B cell (primary cell): Measurements from ENCODE around the gene CASP2. TPM values are rescaled to one million over a fixed set of nuclear protein-coding genes. Genes with fewer than 3 reads are reported as not detected.
"Not testable (repeated sequence)": the region's sequence is repeated elsewhere in the genome, so short reads cannot be mapped to it uniquely, and the experiment has no call there.

ENCODE experiments used
- ATAC-seq: fragments of 200-7000 bp; cut with Tn5 transposase; one replicate; pipeline ENCODE4 v1.10.0; 2021; ENCODE audit warnings: low read depth, mild to moderate bottlenecking, moderate number of reproducible peaks, moderate library complexity
- CTCF ChIA-PET: fragments of 350-600 bp; sonication (Branson Sonifier 250); formaldehyde crosslinking; loops from one replicate; lab custom pipeline; 2021; ENCODE audit warnings: antibody characterized with exemption, inconsistent platforms; lab: Charles Lee
- POLR2A ChIA-PET: fragments of 350-600 bp; sonication (Branson Sonifier 250); formaldehyde crosslinking; loops from one replicate; lab custom pipeline; 2021; ENCODE audit warnings: antibody characterized with exemption; lab: Charles Lee
- DNase-seq: peaks from one replicate; pipeline ENCODE4 v3.0.0; 2013
- H2AFZ ChIP-seq: 2 replicates; pipeline ENCODE4 v1.6.1; 2012; ENCODE audit warnings: mild to moderate bottlenecking, low read depth, low read length; ENCODE audit not compliant: insufficient read depth, poor library complexity, severe bottlenecking
- H3K27ac ChIP-seq, 2 donors: 1 replicate in 1 of 2; 2 replicates in 1 of 2; pipeline ENCODE4 v1.5.1; 2012 to 2013; ENCODE audit warnings: low read length in 2 of 2, mild to moderate bottlenecking in 2 of 2, moderate library complexity in 1 of 2
- H3K27me3 ChIP-seq, 4 experiments: fragments of 200-600 bp in 1 of 4; sonication (generic) in 1 of 4; replicated peaks in 1 of 4; 1 replicate in 2 of 4; 2 replicates in 2 of 4; pipeline versions ENCODE4 v1.6.1 to v1.7.0; 2013 to 2016; ENCODE audit warnings: low read length in 3 of 4, mild to moderate bottlenecking in 2 of 4, mixed read lengths in 1 of 4, moderate library complexity in 1 of 4; ENCODE audit not compliant: insufficient read depth in 4 of 4, control insufficient read depth in 3 of 4; ENCODE audit errors: control extremely low read depth in 1 of 4
- H3K36me3 ChIP-seq, 2 experiments: replicated peaks in 1 of 2; 1 replicate in 1 of 2; 2 replicates in 1 of 2; pipeline versions ENCODE4 v1.6.1 to v1.7.1; 2013; ENCODE audit warnings: low read length in 1 of 2; ENCODE audit not compliant: insufficient read depth in 2 of 2, control insufficient read depth in 1 of 2; ENCODE audit errors: control extremely low read depth in 1 of 2, extremely low read depth in 1 of 2
- H3K4me1 ChIP-seq, 2 donors: fragments of 200-600 bp in 1 of 2; sonication (generic) in 1 of 2; 1 replicate in 1 of 2; 2 replicates in 1 of 2; pipeline versions ENCODE4 v1.5.1 to v1.6.1; 2013 to 2017; ENCODE audit warnings: low read length in 2 of 2; ENCODE audit not compliant: control insufficient read depth in 2 of 2, insufficient read depth in 2 of 2
- H3K4me2 ChIP-seq: replicated peaks from 2 replicates; pipeline ENCODE3; 2012; ENCODE audit warnings: mild to moderate bottlenecking, low read depth, low read length; ENCODE audit not compliant: poor library complexity, severe bottlenecking
- H3K4me3 ChIP-seq, 5 experiments: fragments of 200-600 bp in 1 of 5; sonication (generic) in 1 of 5; 1 replicate in 3 of 5; 2 replicates in 2 of 5; pipeline versions ENCODE4 v1.5.1 to v1.7.0; 2011 to 2016; ENCODE audit warnings: low read length in 4 of 5, mild to moderate bottlenecking in 4 of 5, low read depth in 2 of 5, control low read depth in 1 of 5, moderate library complexity in 1 of 5; ENCODE audit not compliant: insufficient read depth in 1 of 5; ENCODE audit errors: control extremely low read depth in 1 of 5, extremely low read depth in 1 of 5
- H3K79me2 ChIP-seq: fragments of 200-600 bp; sonication (generic); one replicate; pipeline ENCODE4 v1.6.0; 2016; ENCODE audit warnings: low read length; ENCODE audit not compliant: control insufficient read depth, insufficient read depth
- H3K9ac ChIP-seq: fragments of 200-600 bp; sonication (generic); 2 replicates; pipeline ENCODE4 v1.6.1; 2017; ENCODE audit warnings: mild to moderate bottlenecking, low read length, moderate library complexity
- H3K9me3 ChIP-seq, 3 donors: one replicate each; pipeline versions ENCODE4 v1.6.1 to v1.7.1; 2013; ENCODE audit warnings: low read length in 2 of 3; ENCODE audit not compliant: control insufficient read depth in 2 of 3, insufficient read depth in 1 of 3; ENCODE audit errors: control extremely low read depth in 1 of 3
- H4K20me1 ChIP-seq: 2 replicates; pipeline ENCODE4 v1.6.0; 2012; ENCODE audit warnings: mild to moderate bottlenecking, low read length; ENCODE audit not compliant: insufficient read depth, control insufficient read depth, poor library complexity, severe bottlenecking
- H3K27ac Mint-ChIP-seq: one replicate; pipeline ENCODE4 v1.8.0; 2021; ENCODE audit warnings: mixed read lengths
- H3K27me3 Mint-ChIP-seq: one replicate; pipeline ENCODE4 v1.8.0; 2021; ENCODE audit warnings: mixed read lengths
- H3K4me1 Mint-ChIP-seq: one replicate; pipeline ENCODE4 v1.8.0; 2021; ENCODE audit warnings: mixed read lengths
- H3K4me3 Mint-ChIP-seq: one replicate; pipeline ENCODE4 v1.8.0; 2021; ENCODE audit warnings: mixed read lengths
- H3K9me3 Mint-ChIP-seq: one replicate; pipeline ENCODE4 v1.8.0; 2022; ENCODE audit warnings: mixed read lengths; ENCODE audit not compliant: insufficient read depth
- CTCF ChIP-seq: fragments of 200-600 bp; IDR thresholded peaks from one replicate; pipeline ENCODE4 v1.8.0; 2022; ENCODE audit warnings: antibody characterized with exemption, mild to moderate bottlenecking
- EZH2 ChIP-seq: IDR thresholded peaks from 2 replicates; pipeline ENCODE4 v1.6.1; 2012; ENCODE audit warnings: borderline replicate concordance, low read depth, mild to moderate bottlenecking, moderate library complexity, low read length; ENCODE audit not compliant: insufficient read depth, poor library complexity, severe bottlenecking
- WGBS: methylation state at CpG from one replicate; pipeline ENCODE4 v1.1.5; 2013; ENCODE audit warnings: missing lambda C conversion rate; ENCODE audit not compliant: insufficient coverage; 5-methylcytosine and 5-hydroxymethylcytosine counted together
- intact Hi-C: fragments of 100-400 bp; cut with micrococcal nuclease; formaldehyde crosslinking; loops from one replicate; pipeline ENCODE4 v1.10.0; 2022
- polyA plus RNA-seq: library from polyadenylated mRNA; depleted of rRNA; stranded (reverse); fragments of >200 nt; gene quantifications from 2 replicates; pipeline ENCODE4 v1.2.3, GENCODE V29; 2012
- total RNA-seq, 2 donors: library from RNA; stranded (reverse); fragments of 120-200 nt in 1 of 2; gene quantifications; 1 replicate in 1 of 2; 2 replicates in 1 of 2; pipeline versions ENCODE4 v1.2.3 to v1.2.4, GENCODE V29; 2013 to 2022

The CASP2 gene
- total and polyA plus RNA-seq, 2 donors (not counting 1 experiment from before 2014, with no cell fraction given): 29.2 to 66.5 TPM

GRCh38 chr7:143263266-143264195 is 24.6 kb upstream of the CASP2 start, which contains the start of gene GSTK1:
GSTK1 (plus strand) TSS chr7:143263441; CDS start chr7:143263514, 73 bp downstream.
- Histone ChIP-seq H3K79me2 (peaks cover 16% of the 10 kb centered on the region), H3K36me3 (peaks cover 5 to 19% of the 10 kb centered on the region in 2 experiments), H3K4me3 (peak within 1 kb of the TSS; percentile 73 to 99 (median 90)), H3K27ac (peak within 1 kb of the TSS; percentile 80 to 82), H3K4me2 (peak within 1 kb of the TSS; percentile 77), H3K27me3 (no peaks in the 10 kb centered on the region), H3K4me1 (peaks cover 28 to 38% of the 10 kb centered on the region in 2 donors), H4K20me1 (no peaks in the 10 kb centered on the region), H3K9ac (peak within 1 kb of the TSS; percentile 92), H2AFZ (peak within 1 kb of the TSS; percentile 80), H3K9me3 (no peaks in the 10 kb centered on the region)
- ChIA-PET CTCF (interaction anchor here (0.6 to 4.8 kb wide), 9 partner anchors 16 to 250 kb away, joined by 3 to 35 read pairs (median 3); partner anchors contain the start of gene CASP2), POLR2A (interaction anchor here (0.6 to 2.1 kb wide), 10 partner anchors 9 to 466 kb away, joined by 3 to 10 read pairs (median 4); partner anchors contain the start of gene CASP2)
- WGBS: 1% methylated on average over 43 of the region's 48 CpGs
- intact Hi-C loops: loop anchor here (1.0 to 5.0 kb wide), 5 partner anchors 8 to 117 kb away; partner anchors contain the start of genes CASP2 and ZYX
- H3K27me3 Mint-ChIP-seq: no peaks in the 10 kb centered on the region
- no peak for TF ChIP-seq EZH2
- no peak for TF ChIP-seq CTCF
- DNase-seq (peak; percentile 71), ATAC-seq (peak; percentile 95)
- H3K4me3 Mint-ChIP-seq: peak within 1 kb of the TSS; percentile 93
- H3K27ac Mint-ChIP-seq: peak within 1 kb of the TSS; percentile 91
- no peaks in the 10 kb centered on the region for H3K9me3 Mint-ChIP-seq
- H3K4me1 Mint-ChIP-seq: peaks cover 52% of the 10 kb centered on the region

- POLR2A ChIA-PET: interaction anchor here (0.6 to 2.1 kb wide), 2 partner anchors 9 to 25 kb away, joined by 6 to 10 read pairs; no protein-coding TSS in a partner anchor
- H3K4me1 ChIP-seq: peaks cover 27 to 32% of the 10 kb centered on the region in 2 donors
These were observed 24.0 kb upstream of the CASP2 start for GRCh38 chr7:143264196-143264568.

More at GRCh38 chr7:143264196-143264568, 24.0 kb upstream of the CASP2 start:
- Histone ChIP-seq H3K36me3 (peaks cover 5 to 26% of the 10 kb centered on the region in 2 experiments), H3K27ac (peak overlapping the region in 1 of 2 donors; percentile 82), H3K4me3 (peak overlapping the region; percentile 73 to 99 (median 90)), H3K9ac (peak overlapping the region; percentile 92), H3K79me2 (peaks cover 16% of the 10 kb centered on the region), H2AFZ (peak overlapping the region; percentile 80), H3K4me2 (peak overlapping the region; percentile 77)
- peaks cover 49% of the 10 kb centered on the region for H3K4me1 Mint-ChIP-seq
- H3K27ac Mint-ChIP-seq: peak overlapping the region; percentile 91
- DNase-seq, H4K20me1 ChIP-seq, H3K9me3 Mint-ChIP-seq, ATAC-seq, H3K9me3 ChIP-seq, H3K27me3 Mint-ChIP-seq, H3K27me3 ChIP-seq: not testable (repeated sequence)
- CTCF ChIA-PET: interaction anchor here (0.9 to 4.8 kb wide), 2 partner anchors 24 to 41 kb away, joined by 3 to 35 read pairs; no protein-coding TSS in a partner anchor
- H3K4me3 Mint-ChIP-seq: peak overlapping the region; percentile 93
- intact Hi-C loops: loop anchor here (5.0 kb wide), 1 partner anchor 38 kb away; no protein-coding TSS in a partner anchor
- 67% methylated on average over 9 of the region's 15 CpGs for WGBS
